H1 (cell line): Measurements from ENCODE around the gene GPR25. TPM values are rescaled to one million over a fixed set of nuclear protein-coding genes. Genes with fewer than 3 reads are reported as not detected.

Source experiments
- POLR2A ChIP-seq, 2 experiments: IDR thresholded peaks; 1 replicate in 1 of 2; 2 replicates in 1 of 2; pipeline ENCODE4 v1.6.1; 2011; ENCODE audit warnings: low read depth in 2 of 2, low read length in 2 of 2, mild to moderate bottlenecking in 2 of 2; ENCODE audit errors: control extremely low read depth in 1 of 2
- RFX5 ChIP-seq: IDR thresholded peaks from 2 replicates; pipeline ENCODE4 v1.6.1; 2011; ENCODE audit warnings: low read depth, low read length, improper control_type of control experiment, borderline replicate concordance
- SAP30 ChIP-seq: fragments of 300-600 bp; sonication (generic); IDR thresholded peaks from 2 replicates; pipeline ENCODE4 v1.7.1; 2012; ENCODE audit warnings: low read length, moderate library complexity, mild to moderate bottlenecking, inconsistent platforms; ENCODE audit not compliant: insufficient read depth, insufficient replicate concordance
- SIX5 ChIP-seq: IDR thresholded peaks from 2 replicates; pipeline ENCODE4 v1.6.1; 2011; ENCODE audit warnings: mild to moderate bottlenecking, low read depth, low read length
- SP1 ChIP-seq: IDR thresholded peaks from 2 replicates; pipeline ENCODE4 v1.6.1; 2011; ENCODE audit warnings: low read depth, low read length
- SP4 ChIP-seq: IDR thresholded peaks from 2 replicates; pipeline ENCODE4 v1.6.1; 2012; ENCODE audit warnings: low read length, inconsistent platforms
- ZNF274 ChIP-seq: IDR thresholded peaks from 2 replicates; pipeline ENCODE4 v1.7.0; 2012; ENCODE audit warnings: low read length, borderline replicate concordance; ENCODE audit errors: extremely low read depth
- polyA plus RNA-seq, 7 experiments: library from polyadenylated mRNA; depleted of rRNA in 3 of 7; stranded (reverse) in 5 of 7; unstranded in 2 of 7; fragments of >200 nt in 5 of 7; fragments of 200-250 nt in 2 of 7; gene quantifications; 1 replicate in 5 of 7; 2 replicates in 1 of 7; 4 replicates in 1 of 7; pipeline versions ENCODE4 v1.2.1 to v1.2.3, GENCODE V29; 2011 to 2013; ENCODE audit warnings: missing spikeins in 2 of 7, mixed read lengths in 2 of 7
- total RNA-seq: library from RNA; stranded (reverse); fragmentation: NEBNext Ultra II Directional; extraction: Animal tissue kit (Norgen Biotek cat#: 25700); gene quantifications from 2 replicates; pipeline ENCODE4 v1.2.1, GENCODE V29; 2021

GPR25 gene
- total and polyA plus RNA-seq, 2 of the 8 experiments (the other 6 are each of a cell fraction or from before 2014, with no cell fraction given): not detected

GRCh38 chr1:200877839-200878551 lies 5.2 kb downstream of the GPR25 start (continued):
- TF ChIP-seq SAP30: no peak
- no peak for TF ChIP-seq SP4
- TF ChIP-seq RFX5: no peak
- no peak for TF ChIP-seq POLR2A (IDR thresholded peaks at IDR 0.05; ENCODE audit: control extremely low read depth in 1 of 2, low read depth in 2 of 2, low read length in 2 of 2)
- TF ChIP-seq SIX5: no peak
- TF ChIP-seq SP1: no peak
- no peak for TF ChIP-seq ZNF274
- TF ChIP-seq, all 59 proteins: peak for 0
